ENCODE data around the gene CDV3. TPM values are rescaled to one million over a fixed set of nuclear protein-coding genes. Genes with fewer than 3 reads are reported as not detected.

Gene CDV3
- total RNA-seq, 2 experiments from 2014 or later, result 171 to 296 TPM

DNA sequence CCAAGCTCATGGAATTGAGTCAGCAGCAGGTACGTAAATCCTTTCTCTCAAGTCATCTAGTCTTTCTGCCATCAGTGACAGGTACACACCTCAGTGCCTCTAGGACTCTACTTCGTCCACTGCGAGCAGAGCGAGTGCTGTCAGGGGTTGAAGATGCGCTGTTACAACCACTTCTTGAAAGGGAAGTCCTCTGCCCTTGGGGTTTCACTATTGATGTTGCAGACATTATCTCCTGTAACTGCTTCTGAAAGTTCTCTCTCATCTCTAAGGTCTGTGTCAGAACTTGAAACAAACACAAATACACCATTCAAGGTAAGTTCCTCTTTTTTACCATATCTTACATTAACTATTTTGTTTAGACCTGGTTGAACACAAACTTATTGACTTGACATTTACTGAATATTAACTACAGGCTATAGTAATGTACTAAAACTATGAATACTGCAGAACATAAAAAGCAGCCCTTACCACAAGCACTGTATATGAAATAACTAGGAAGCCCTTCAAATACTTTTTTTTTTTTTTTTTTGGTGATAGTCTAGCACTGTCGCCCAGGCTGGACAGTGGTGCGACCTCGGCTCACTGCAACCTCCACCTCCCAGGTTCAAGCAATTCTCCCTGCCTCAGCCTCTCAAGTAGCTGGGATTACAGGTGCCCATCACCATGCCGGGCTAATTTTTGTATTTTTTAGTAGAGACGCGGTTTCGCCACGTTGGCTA, 46.7 kb downstream of the CDV3 start:
- Histone ChIP-seq H3K36me3 (ENCODE audit: insufficient read depth, low read length) (peaks cover 98% of the 10 kb centered on the region), H3K4me2 (ENCODE audit: low read length) (no peak overlapping the region), H3K9me3 (ENCODE audit: low read length) (no peaks in the 10 kb centered on the region), H3K4me3 (ENCODE audit: low read depth, low read length, poor library complexity, severe bottlenecking) (no peak overlapping the region), H3K4me1 (ENCODE audit: insufficient read depth, low read length, poor library complexity, severe bottlenecking) (no peaks in the 10 kb centered on the region), H3K9me2 (ENCODE audit: insufficient read depth, low read length) (no peaks in the 10 kb centered on the region), H2AFZ (ENCODE audit: low read length) (no peak overlapping the region), H3K79me2 (ENCODE audit: insufficient read depth, low read depth, low read length) (no peaks in the 10 kb centered on the region), H3K27ac (ENCODE audit: low read depth, low read length, poor library complexity, severe bottlenecking) (no peak overlapping the region), H4K20me1 (ENCODE audit: insufficient read depth, low read length) (no peaks in the 10 kb centered on the region)
- ChIA-PET POLR2A (interaction anchor here (1.2 kb wide), 1 partner anchor 19 kb away, joined by 3 read pairs; no protein-coding TSS in a partner anchor), CTCF (ENCODE audit: unreplicated experiment) (interaction anchor here (0.6 kb wide), 2 partner anchors 165 to 599 kb away, joined by 3 read pairs; no protein-coding TSS in a partner anchor)
- DNase-seq (ENCODE audit: low spot score), result peak; percentile 23
- no TSS peak for BruUV-seq (replicated peaks)
- intact Hi-C loops (cut with micrococcal nuclease; ENCODE audit: unreplicated experiment), result no loop called here
- TF ChIP-seq, protein P1, sequence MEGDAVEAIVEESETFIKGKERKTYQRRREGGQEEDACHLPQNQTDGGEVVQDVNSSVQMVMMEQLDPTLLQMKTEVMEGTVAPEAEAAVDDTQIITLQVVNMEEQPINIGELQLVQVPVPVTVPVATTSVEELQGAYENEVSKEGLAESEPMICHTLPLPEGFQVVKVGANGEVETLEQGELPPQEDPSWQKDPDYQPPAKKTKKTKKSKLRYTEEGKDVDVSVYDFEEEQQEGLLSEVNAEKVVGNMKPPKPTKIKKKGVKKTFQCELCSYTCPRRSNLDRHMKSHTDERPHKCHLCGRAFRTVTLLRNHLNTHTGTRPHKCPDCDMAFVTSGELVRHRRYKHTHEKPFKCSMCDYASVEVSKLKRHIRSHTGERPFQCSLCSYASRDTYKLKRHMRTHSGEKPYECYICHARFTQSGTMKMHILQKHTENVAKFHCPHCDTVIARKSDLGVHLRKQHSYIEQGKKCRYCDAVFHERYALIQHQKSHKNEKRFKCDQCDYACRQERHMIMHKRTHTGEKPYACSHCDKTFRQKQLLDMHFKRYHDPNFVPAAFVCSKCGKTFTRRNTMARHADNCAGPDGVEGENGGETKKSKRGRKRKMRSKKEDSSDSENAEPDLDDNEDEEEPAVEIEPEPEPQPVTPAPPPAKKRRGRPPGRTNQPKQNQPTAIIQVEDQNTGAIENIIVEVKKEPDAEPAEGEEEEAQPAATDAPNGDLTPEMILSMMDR (conservative IDR thresholded peaks at IDR 0.05; ENCODE audit: low read length), result no peak
- TF ChIP-seq EZH2phosphoT487 (IDR thresholded peaks at IDR 0.05; ENCODE audit: borderline replicate concordance, low read depth, low read length), result no peak

DNA sequence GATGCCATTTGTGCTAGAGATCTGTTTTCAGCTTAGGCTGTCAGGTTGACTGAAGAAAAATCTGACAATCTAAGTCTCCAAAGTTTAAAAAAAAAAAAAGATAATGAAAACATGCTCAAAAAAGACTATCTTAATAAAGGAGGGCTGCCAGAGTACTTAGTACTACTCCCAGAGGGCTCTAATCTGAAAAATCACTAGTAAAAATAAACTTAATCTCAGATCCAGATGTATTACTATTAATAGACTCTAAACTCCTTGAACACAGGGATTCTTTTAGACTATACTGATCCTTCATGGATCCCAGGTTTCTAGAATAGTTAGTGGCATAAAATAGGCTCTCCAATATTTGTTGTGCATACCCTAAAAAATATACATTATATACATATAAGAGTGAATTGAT, 54.3 kb downstream of the CDV3 start:
- peaks cover 9% of the 10 kb centered on the region; the same call in 1 of the 2 replicates for H3K79me2 ChIP-seq (ENCODE audit: insufficient read depth, low read depth, low read length)
- no peaks in the 10 kb centered on the region for H3K9me3 ChIP-seq (ENCODE audit: low read length)
- H3K4me2 ChIP-seq (ENCODE audit: low read length), result no peak overlapping the region
- no peak overlapping the region for H3K4me3 ChIP-seq (ENCODE audit: low read depth, low read length, poor library complexity, severe bottlenecking)
- no peaks in the 10 kb centered on the region for H3K4me1 ChIP-seq (ENCODE audit: insufficient read depth, low read length, poor library complexity, severe bottlenecking)
- H3K36me3 ChIP-seq (ENCODE audit: insufficient read depth, low read length), result peaks cover 99% of the 10 kb centered on the region
- BruUV-seq (replicated peaks), result no TSS peak
- H4K20me1 ChIP-seq (ENCODE audit: insufficient read depth, low read length), result peaks cover 5% of the 10 kb centered on the region; the same call in 1 of the 2 replicates
- ChIA-PET POLR2A (interaction anchor here (0.6 kb wide), 1 partner anchor 951 kb away, joined by 3 read pairs; no protein-coding TSS in a partner anchor), CTCF (ENCODE audit: unreplicated experiment) (no interaction called here)
- no peaks in the 10 kb centered on the region for H3K9me2 ChIP-seq (ENCODE audit: insufficient read depth, low read length)
- no peak overlapping the region for H3K27ac ChIP-seq (ENCODE audit: low read depth, low read length, poor library complexity, severe bottlenecking)
- intact Hi-C loops (cut with micrococcal nuclease; ENCODE audit: unreplicated experiment), result no loop called here
- no peak overlapping the region for H2AFZ ChIP-seq (ENCODE audit: low read length)
- no peak for DNase-seq (ENCODE audit: low spot score)
- TF ChIP-seq EZH2phosphoT487 (IDR thresholded peaks at IDR 0.05; ENCODE audit: borderline replicate concordance, low read depth, low read length), result no peak
- TF ChIP-seq, protein P1 (conservative IDR thresholded peaks at IDR 0.05; ENCODE audit: low read length), result no peak

DNA sequence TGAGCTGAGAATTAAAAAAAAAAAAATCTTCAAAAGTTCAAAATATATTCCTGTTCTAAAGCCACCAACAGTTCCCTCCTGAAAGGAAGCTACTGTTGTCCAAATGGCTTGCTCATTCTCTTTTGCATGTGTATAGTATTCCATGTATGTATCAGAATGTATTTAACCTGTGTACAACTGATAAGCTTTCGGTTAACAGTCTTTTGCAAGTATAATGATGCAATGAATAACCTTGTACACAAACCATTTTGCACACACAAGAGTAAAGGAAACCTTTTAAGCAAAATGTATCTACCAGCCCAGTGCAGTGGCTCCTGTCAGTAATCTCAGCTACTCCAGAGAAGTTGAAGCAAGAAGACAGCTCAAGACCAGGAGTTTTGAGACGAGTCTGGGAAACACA, 55.7 kb downstream of the CDV3 start:
- H4K20me1 ChIP-seq (ENCODE audit: insufficient read depth, low read length), result peaks cover 5% of the 10 kb centered on the region; the same call in 1 of the 2 replicates
- ChIA-PET POLR2A (interaction anchor here (0.6 to 1.5 kb wide), 5 partner anchors 8 to 993 kb away, joined by 3 to 5 read pairs (median 3); no protein-coding TSS in a partner anchor), CTCF (ENCODE audit: unreplicated experiment) (no interaction called here)
- H3K4me2 ChIP-seq (ENCODE audit: low read length), result no peak overlapping the region
- no peak overlapping the region for H2AFZ ChIP-seq (ENCODE audit: low read length)
- H3K36me3 ChIP-seq (ENCODE audit: insufficient read depth, low read length), result peaks cover 100% of the 10 kb centered on the region
- no peak for TF ChIP-seq EZH2phosphoT487 (IDR thresholded peaks at IDR 0.05; ENCODE audit: borderline replicate concordance, low read depth, low read length)
- TF ChIP-seq, protein P1 (conservative IDR thresholded peaks at IDR 0.05; ENCODE audit: low read length), result no peak
- H3K4me1 ChIP-seq (ENCODE audit: insufficient read depth, low read length, poor library complexity, severe bottlenecking), result no peaks in the 10 kb centered on the region
- H3K79me2 ChIP-seq (ENCODE audit: insufficient read depth, low read depth, low read length), result peaks cover 9% of the 10 kb centered on the region; the same call in 1 of the 2 replicates
- DNase-seq (ENCODE audit: low spot score), result no peak
- intact Hi-C loops (cut with micrococcal nuclease; ENCODE audit: unreplicated experiment), result no loop called here
- H3K4me3 ChIP-seq (ENCODE audit: low read depth, low read length, poor library complexity, severe bottlenecking), result no peak overlapping the region
- no peaks in the 10 kb centered on the region for H3K9me3 ChIP-seq (ENCODE audit: low read length)
- no peaks in the 10 kb centered on the region for H3K9me2 ChIP-seq (ENCODE audit: insufficient read depth, low read length)
- H3K27ac ChIP-seq (ENCODE audit: low read depth, low read length, poor library complexity, severe bottlenecking), result no peak overlapping the region
- no TSS peak for BruUV-seq (replicated peaks)
